ENCODE measurements around the gene METRNL. TPM values are rescaled to one million over a fixed set of nuclear protein-coding genes. Genes with fewer than 3 reads are reported as not detected.

Gene METRNL
- total RNA-seq, 1 experiment from 2014 or later: 58.7 TPM

- Histone ChIP-seq H3K36me3 (ENCODE audit: control insufficient read depth in 1 of 2, insufficient read depth in 2 of 2, low read length in 2 of 2) (no peaks in the 10 kb centered on the region), H3K27ac (ENCODE audit: low read depth, low read length) (no peak overlapping the region), H3K4me2 (ENCODE audit: low read length) (no peak overlapping the region), H2AFZ (ENCODE audit: low read depth, low read length, poor library complexity, severe bottlenecking) (no peak overlapping the region), H3K9ac (ENCODE audit: low read length) (no peak overlapping the region), H3K4me3 (replicated peaks in 1 of 2; ENCODE audit: low read depth in 1 of 2, low read length in 2 of 2) (no peak overlapping the region), H3K9me3 (ENCODE audit: control insufficient read depth in 1 of 2, insufficient read depth in 1 of 2, low read depth in 1 of 2, low read length in 2 of 2) (no peaks in the 10 kb centered on the region), H4K20me1 (ENCODE audit: insufficient read depth) (no peaks in the 10 kb centered on the region), H3K79me2 (ENCODE audit: insufficient read depth, low read length) (no peaks in the 10 kb centered on the region), H3K4me1 (ENCODE audit: control insufficient read depth in 1 of 2, insufficient read depth in 2 of 2, low read length in 2 of 2) (peaks cover 18 to 24% of the 10 kb centered on the region in 2 experiments), H3K9me2 (ENCODE audit: insufficient read depth) (no peaks in the 10 kb centered on the region), H3K27me3 (ENCODE audit: insufficient read depth, low read length) (no peaks in the 10 kb centered on the region)
- ChIA-PET RAD21 (ENCODE audit: low non-redundant PET in 1 of 2, low total read pairs in 2 of 2, uncharacterized antibody in 2 of 2, unreplicated experiment in 2 of 2) (no interaction called here), POLR2A (no interaction called here), CTCF (no interaction called here)
- intact Hi-C loops (cut with micrococcal nuclease): no loop called here
- BruUV-seq (replicated peaks): no TSS peak
- no peak for DNase-seq (ENCODE audit: low read depth, low spot score)
- no peak for ATAC-seq
- TF ChIP-seq CBX3 (IDR thresholded peaks at IDR 0.05; ENCODE audit: low read depth) (no peak), POLR2AphosphoS5 (IDR thresholded peaks at IDR 0.05; ENCODE audit: low read depth, low read length) (no peak)
Observed at GRCh38 chr17:83068641-83069570, 10.5 kb upstream of the METRNL start.

DNA sequence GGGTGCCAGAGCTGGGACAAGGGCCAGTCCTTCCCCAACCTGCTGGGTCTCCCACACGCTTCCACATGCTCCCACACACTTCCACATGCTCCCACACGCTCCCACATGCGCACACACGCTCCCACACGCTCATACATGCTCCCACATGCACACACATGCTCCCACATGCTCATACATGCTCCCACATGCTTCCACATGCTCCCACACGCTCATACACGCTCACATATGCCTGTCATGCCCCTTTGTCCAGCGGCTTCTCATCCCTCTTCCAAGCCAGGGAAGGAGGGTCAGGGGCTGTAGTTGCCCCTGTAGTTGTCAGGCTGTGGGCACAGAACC lies 9.9 kb upstream of the METRNL start:
- DNase-seq (ENCODE audit: low read depth, low spot score): no peak
- no peak overlapping the region for H3K9ac ChIP-seq (ENCODE audit: low read length)
- H3K27ac ChIP-seq (ENCODE audit: low read depth, low read length): no peak overlapping the region
- intact Hi-C loops (cut with micrococcal nuclease): no loop called here
- no peaks in the 10 kb centered on the region for H3K36me3 ChIP-seq (ENCODE audit: control insufficient read depth in 1 of 2, insufficient read depth in 2 of 2, low read length in 2 of 2)
- ChIA-PET POLR2A (no interaction called here), CTCF (no interaction called here), RAD21 (ENCODE audit: low non-redundant PET in 1 of 2, low total read pairs in 2 of 2, uncharacterized antibody in 2 of 2, unreplicated experiment in 2 of 2) (no interaction called here)
- no peak for TF ChIP-seq CBX3 (IDR thresholded peaks at IDR 0.05; ENCODE audit: low read depth)
- no peak for TF ChIP-seq YY1 (IDR thresholded peaks at IDR 0.05; ENCODE audit: extremely low read depth, insufficient replicate concordance, low read depth, low read length)
- TF ChIP-seq EGR1 (IDR thresholded peaks at IDR 0.05; ENCODE audit: low read depth): no peak
- TF ChIP-seq CTCF (IDR thresholded peaks at IDR 0.05 in 2 of 3, conservative IDR thresholded peaks at IDR 0.05 in 1 of 3; ENCODE audit: borderline replicate concordance in 1 of 3, insufficient read depth in 1 of 3, low read depth in 2 of 3, low read length in 2 of 3): no peak
- TF ChIP-seq POLR2A (IDR thresholded peaks at IDR 0.05; ENCODE audit: borderline replicate concordance, extremely low read depth, insufficient read depth, insufficient read length): no peak
- no peak for TF ChIP-seq JUND (IDR thresholded peaks at IDR 0.05)
- no peak for TF ChIP-seq EZH2 (IDR thresholded peaks at IDR 0.05)
- no peak for TF ChIP-seq POLR2AphosphoS5 (IDR thresholded peaks at IDR 0.05; ENCODE audit: low read depth, low read length)
- TF ChIP-seq SP1 (IDR thresholded peaks at IDR 0.05; ENCODE audit: low read depth): no peak
- no peak for TF ChIP-seq FOSL1 (IDR thresholded peaks at IDR 0.05; ENCODE audit: low read depth)
- no peak for TF ChIP-seq TCF7L2 (IDR thresholded peaks at IDR 0.05; ENCODE audit: borderline replicate concordance, extremely low read depth, insufficient read depth, insufficient read length)
- TF ChIP-seq ZNF274 (IDR thresholded peaks at IDR 0.05; ENCODE audit: low read depth, low read length): no peak
- TF ChIP-seq MAX (IDR thresholded peaks at IDR 0.05): no peak
- no peak for TF ChIP-seq CEBPB (IDR thresholded peaks at IDR 0.05; ENCODE audit: low read depth)
- no peak for TF ChIP-seq ELF1 (IDR thresholded peaks at IDR 0.05; ENCODE audit: borderline replicate concordance, low read depth)
- H3K4me2 ChIP-seq (ENCODE audit: low read length): no peak overlapping the region
- BruUV-seq (replicated peaks): no TSS peak
- ATAC-seq: no peak
- H3K27me3 ChIP-seq (ENCODE audit: insufficient read depth, low read length): no peaks in the 10 kb centered on the region
- H3K79me2 ChIP-seq (ENCODE audit: insufficient read depth, low read length): no peaks in the 10 kb centered on the region
- H3K9me3 ChIP-seq (ENCODE audit: control insufficient read depth in 1 of 2, insufficient read depth in 1 of 2, low read depth in 1 of 2, low read length in 2 of 2): no peaks in the 10 kb centered on the region
- no peak overlapping the region for H2AFZ ChIP-seq (ENCODE audit: low read depth, low read length, poor library complexity, severe bottlenecking)
- H3K4me1 ChIP-seq (ENCODE audit: control insufficient read depth in 1 of 2, insufficient read depth in 2 of 2, low read length in 2 of 2): peaks cover 20 to 25% of the 10 kb centered on the region in 2 experiments
- no peaks in the 10 kb centered on the region for H3K9me2 ChIP-seq (ENCODE audit: insufficient read depth)
- no peak overlapping the region for H3K4me3 ChIP-seq (replicated peaks in 1 of 2; ENCODE audit: low read depth in 1 of 2, low read length in 2 of 2)
- H4K20me1 ChIP-seq (ENCODE audit: insufficient read depth): no peaks in the 10 kb centered on the region
